Esophagus muscularis mucosa (tissue), 4 donors: ENCODE results near the gene ZNF524. TPM values are rescaled to one million over a fixed set of nuclear protein-coding genes. Genes with fewer than 3 reads are reported as not detected.

Experiments used
- DNase-seq: peaks from one replicate; pipeline ENCODE4 v3.0.0-alpha.2; 2017; ENCODE audit errors: extremely low spot score
- H3K27ac ChIP-seq, 4 donors: fragments of 200-600 bp; sonication (generic); replicated peaks in 1 of 4; 1 replicate in 3 of 4; 2 replicates in 1 of 4; pipeline ENCODE4 v1.5.1; 2016 to 2019; ENCODE audit warnings: mild to moderate bottlenecking in 1 of 4
- H3K27me3 ChIP-seq, 4 donors: fragments of 200-600 bp; sonication (generic); one replicate each; pipeline versions ENCODE4 v1.5.1 to v1.6.0; 2016 to 2019
- H3K36me3 ChIP-seq, 4 donors: fragments of 200-600 bp; sonication (generic); one replicate each; pipeline ENCODE4 v1.5.1; 2016 to 2019
- H3K4me1 ChIP-seq, 4 donors: fragments of 200-600 bp; sonication (generic); one replicate each; pipeline ENCODE4 v1.5.1; 2016 to 2019
- H3K4me3 ChIP-seq, 4 donors: fragments of 200-600 bp; sonication (generic); 1 replicate in 2 of 4; 2 replicates in 2 of 4; pipeline ENCODE4 v1.5.1; 2016 to 2019; ENCODE audit warnings: mild to moderate bottlenecking in 4 of 4, moderate library complexity in 1 of 4
- H3K9me3 ChIP-seq, 4 donors: fragments of 200-600 bp; sonication (generic); 1 replicate in 3 of 4; 2 replicates in 1 of 4; pipeline ENCODE4 v1.5.1; 2016 to 2019
- EP300 ChIP-seq: sonication (generic); formaldehyde crosslinking; IDR thresholded peaks from one replicate; pipeline ENCODE4 v1.6.1; 2017; ENCODE audit warnings: antibody characterized with exemption
- POLR2A ChIP-seq: fragments of 450-650 bp; IDR thresholded peaks from one replicate; pipeline ENCODE4 v1.6.1; 2017; ENCODE audit warnings: antibody characterized with exemption, moderate library complexity, mild to moderate bottlenecking, low read depth
- POLR2AphosphoS5 ChIP-seq, 2 donors: sonication (generic); formaldehyde crosslinking; IDR thresholded peaks; one replicate each; pipeline ENCODE4 v1.6.1; 2017; ENCODE audit warnings: antibody characterized with exemption in 2 of 2
- WGBS: methylation state at CpG from one replicate; pipeline ENCODE4 v1.1.5; 2018; 5-methylcytosine and 5-hydroxymethylcytosine counted together
- intact Hi-C: fragments of 100-400 bp; cut with DNase I; formaldehyde crosslinking; loops from one replicate; pipeline ENCODE4 v1.15.1; 2023
- total RNA-seq, 4 donors: library from RNA; depleted of rRNA; stranded (reverse); fragments of >200 nt; gene quantifications; one replicate each; pipeline versions ENCODE4 v1.1.0 to v1.2.1, GENCODE V29; 2016
- TF ChIP-seq, protein P1 (sequence below), 3 experiments: fragments of 200-600 bp in 2 of 3; fragments of 450-650 bp in 1 of 3; sonication (generic) in 2 of 3; IDR thresholded peaks; one replicate each; pipeline ENCODE4 v1.5.1; 2017 to 2019; ENCODE audit warnings: antibody characterized with exemption in 3 of 3, mild to moderate bottlenecking in 2 of 3, moderate library complexity in 1 of 3

Gene ZNF524
- total RNA-seq, 4 donors from 2014 or later: 20.5 to 36.2 (median 27.9) TPM

DNA sequence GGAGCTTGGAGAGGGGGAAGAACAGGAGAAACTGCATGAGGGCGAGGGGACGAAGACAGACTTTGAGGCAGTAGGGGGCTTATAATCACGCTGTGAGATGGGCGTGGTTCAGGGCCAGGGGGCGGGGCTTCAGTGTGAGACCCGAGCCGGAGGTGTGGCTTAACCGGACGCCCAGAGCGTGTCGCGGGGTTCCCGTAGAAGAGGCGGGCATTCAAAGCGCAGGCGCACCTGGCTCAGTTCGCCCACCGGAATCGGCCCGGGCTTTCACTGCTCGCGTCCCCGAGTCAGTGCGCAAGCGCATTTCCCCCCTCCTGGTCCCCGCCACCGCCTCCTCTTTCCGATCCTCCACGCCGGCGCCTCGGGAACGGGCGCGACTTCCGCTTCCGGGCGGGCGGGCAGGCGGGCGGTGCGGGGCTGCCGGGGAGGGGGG lies 5.1 kb downstream of the ZNF524 start:
- Histone ChIP-seq H3K27me3 (no peaks in the 10 kb centered on the region), H3K4me3 (peak overlapping the region; percentile 69 to 93 (median 89)), H3K27ac (peak overlapping the region; percentile 89 to 99 (median 96)), H3K9me3 (no peaks in the 10 kb centered on the region), H3K4me1 (peaks cover 29 to 77% (median 51%) of the 10 kb centered on the region in 4 donors), H3K36me3 (peaks cover 0 to 28% (median 22%) of the 10 kb centered on the region in 4 donors)
- peak; percentile 99 for DNase-seq
- intact Hi-C loops: no loop called here
- under 1% methylated on average over 16 of the region's 43 CpGs for WGBS
- no peak for TF ChIP-seq POLR2A
- TF ChIP-seq, protein P1, sequence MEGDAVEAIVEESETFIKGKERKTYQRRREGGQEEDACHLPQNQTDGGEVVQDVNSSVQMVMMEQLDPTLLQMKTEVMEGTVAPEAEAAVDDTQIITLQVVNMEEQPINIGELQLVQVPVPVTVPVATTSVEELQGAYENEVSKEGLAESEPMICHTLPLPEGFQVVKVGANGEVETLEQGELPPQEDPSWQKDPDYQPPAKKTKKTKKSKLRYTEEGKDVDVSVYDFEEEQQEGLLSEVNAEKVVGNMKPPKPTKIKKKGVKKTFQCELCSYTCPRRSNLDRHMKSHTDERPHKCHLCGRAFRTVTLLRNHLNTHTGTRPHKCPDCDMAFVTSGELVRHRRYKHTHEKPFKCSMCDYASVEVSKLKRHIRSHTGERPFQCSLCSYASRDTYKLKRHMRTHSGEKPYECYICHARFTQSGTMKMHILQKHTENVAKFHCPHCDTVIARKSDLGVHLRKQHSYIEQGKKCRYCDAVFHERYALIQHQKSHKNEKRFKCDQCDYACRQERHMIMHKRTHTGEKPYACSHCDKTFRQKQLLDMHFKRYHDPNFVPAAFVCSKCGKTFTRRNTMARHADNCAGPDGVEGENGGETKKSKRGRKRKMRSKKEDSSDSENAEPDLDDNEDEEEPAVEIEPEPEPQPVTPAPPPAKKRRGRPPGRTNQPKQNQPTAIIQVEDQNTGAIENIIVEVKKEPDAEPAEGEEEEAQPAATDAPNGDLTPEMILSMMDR (IDR thresholded peaks at IDR 0.05): no peak
- peak; percentile 57 to 82 for TF ChIP-seq POLR2AphosphoS5 (IDR thresholded peaks at IDR 0.05)
- no peak for TF ChIP-seq EP300

DNA sequence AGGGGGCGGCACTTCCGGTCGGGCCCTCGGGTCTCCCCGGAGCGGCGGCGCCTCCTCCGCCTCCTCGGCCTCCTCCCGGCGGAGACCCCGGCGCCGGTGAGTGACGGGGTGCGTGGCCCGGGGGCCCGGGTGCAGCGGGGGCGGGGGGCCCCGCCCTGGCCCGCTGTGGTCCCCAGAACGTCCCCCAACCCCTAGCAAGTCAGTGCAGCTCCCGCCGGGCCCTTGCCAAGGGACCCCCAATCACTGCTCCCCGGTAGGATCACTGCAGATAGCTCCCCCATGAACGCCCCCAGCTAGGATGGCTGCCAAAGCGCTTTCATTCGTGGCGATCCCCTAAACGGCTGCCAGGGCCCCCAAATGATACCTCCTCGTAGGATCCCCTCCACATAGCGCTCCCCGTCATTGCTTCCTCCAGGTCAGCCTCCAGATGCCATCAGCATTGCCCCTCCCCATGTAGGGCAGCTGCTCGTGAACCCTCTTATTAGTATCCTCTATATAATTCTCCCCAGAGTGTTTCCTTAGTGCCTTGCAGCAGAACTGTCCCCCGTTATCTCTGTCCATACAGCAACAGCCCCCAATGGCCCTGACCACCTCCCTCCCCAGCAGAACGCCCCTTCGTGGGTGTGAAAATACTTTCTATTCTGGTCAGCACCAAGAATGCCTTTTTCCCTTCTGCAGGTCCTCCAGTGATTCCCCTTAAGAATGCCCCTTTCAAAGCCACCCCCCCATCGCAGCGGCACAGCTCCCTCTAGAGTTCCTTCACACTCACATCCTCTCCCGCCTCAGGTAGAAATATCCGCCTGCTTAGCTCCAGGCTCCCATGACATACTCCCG lies 5.8 kb downstream of the ZNF524 start, which contains the start of gene ZNF865:
ZNF865 (plus strand) TSS at position 11 of the 834 bp plus-strand sequence. CDS start 7,972 bp downstream, outside the sequence.
- WGBS: under 1% methylated on average over 18 of the region's 44 CpGs
- H3K4me3 ChIP-seq: peak within 1 kb of the TSS; percentile 69 to 93 (median 89)
- H3K27ac ChIP-seq: peak within 1 kb of the TSS; percentile 89 to 99 (median 96)
- TF ChIP-seq EP300 (no peak), POLR2A (peak; percentile 13), POLR2AphosphoS5 (IDR thresholded peaks at IDR 0.05) (peak in 1 of 2 donors; percentile 21)
- TF ChIP-seq, protein P1 (IDR thresholded peaks at IDR 0.05): peak; percentile 62 to 76 (median 72)
- no peaks in the 10 kb centered on the region for H3K27me3 ChIP-seq
- DNase-seq: peak; percentile 95
- H3K4me1 ChIP-seq: peaks cover 33 to 74% (median 52%) of the 10 kb centered on the region in 4 donors
- H3K36me3 ChIP-seq: peaks cover 0 to 33% (median 23%) of the 10 kb centered on the region in 4 donors
- intact Hi-C loops: loop anchor here (2.0 kb wide), 1 partner anchor 89 kb away; no protein-coding TSS in a partner anchor
- no peaks in the 10 kb centered on the region for H3K9me3 ChIP-seq

DNA sequence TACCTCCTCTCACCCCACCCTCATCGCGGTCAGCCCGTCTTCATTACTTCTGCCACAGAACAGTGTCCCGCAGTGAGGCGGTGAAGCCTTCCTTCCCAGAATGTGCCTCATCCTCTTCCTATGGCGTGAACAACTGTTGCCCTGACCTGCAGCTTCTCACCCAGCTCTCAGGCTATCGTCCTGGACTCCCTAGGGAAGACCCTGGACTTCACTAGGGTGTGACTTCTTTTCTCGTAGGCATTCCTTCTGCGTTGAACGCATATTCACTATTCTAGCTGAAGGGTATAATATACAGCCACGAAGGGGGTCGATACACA lies 6.3 kb downstream of the ZNF524 start:
- peak overlapping the region; percentile 69 to 93 (median 89) for H3K4me3 ChIP-seq
- WGBS: 21% methylated on average over 12 of the region's 12 CpGs
- peak overlapping the region; percentile 89 to 99 (median 96) for H3K27ac ChIP-seq
- peaks cover 36 to 74% (median 52%) of the 10 kb centered on the region in 4 donors for H3K4me1 ChIP-seq
- intact Hi-C loops: loop anchor here (2.0 kb wide), 1 partner anchor 90 kb away; no protein-coding TSS in a partner anchor
- no peaks in the 10 kb centered on the region for H3K9me3 ChIP-seq
- H3K36me3 ChIP-seq: peaks cover 0 to 33% (median 23%) of the 10 kb centered on the region in 4 donors
- H3K27me3 ChIP-seq: no peaks in the 10 kb centered on the region
- DNase-seq: no peak
- no peak for TF ChIP-seq POLR2AphosphoS5 (IDR thresholded peaks at IDR 0.05)
- TF ChIP-seq, protein P1 (IDR thresholded peaks at IDR 0.05): no peak

DNA sequence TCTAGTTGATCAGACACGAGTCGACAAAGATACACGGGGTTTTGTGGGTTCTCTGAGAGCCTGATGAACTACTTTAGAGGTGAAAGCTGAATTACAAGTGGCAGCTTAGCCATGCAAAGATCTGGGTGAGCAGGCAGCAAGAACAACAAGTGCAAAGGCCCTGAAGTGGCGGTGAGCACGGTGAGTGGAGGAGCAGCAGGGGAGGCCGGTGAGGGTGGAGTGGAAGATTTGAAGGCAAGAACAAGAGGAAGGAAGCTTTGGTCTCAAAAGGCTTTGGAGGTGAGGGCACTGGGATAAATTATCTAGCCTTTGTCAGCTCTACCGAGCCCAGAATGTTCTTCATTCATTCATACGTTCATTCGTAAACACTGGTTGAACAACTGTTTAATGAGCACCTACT lies 6.7 kb downstream of the ZNF524 start:
- 71% methylated on average over 9 of the region's 9 CpGs for WGBS
- Histone ChIP-seq H3K4me1 (peaks cover 40 to 74% (median 54%) of the 10 kb centered on the region in 4 donors), H3K9me3 (no peaks in the 10 kb centered on the region), H3K4me3 (peak overlapping the region in 3 of 4 donors; percentile 69 to 93 (median 91)), H3K27ac (peak overlapping the region in 3 of 4 donors; percentile 89 to 99 (median 97)), H3K27me3 (no peaks in the 10 kb centered on the region), H3K36me3 (peaks cover 0 to 33% (median 23%) of the 10 kb centered on the region in 4 donors)
- DNase-seq: no peak
- TF ChIP-seq POLR2A: no peak
- TF ChIP-seq EP300: no peak
- no peak for TF ChIP-seq POLR2AphosphoS5 (IDR thresholded peaks at IDR 0.05)
- TF ChIP-seq, protein P1 (IDR thresholded peaks at IDR 0.05): no peak
- intact Hi-C loops: loop anchor here (2.0 kb wide), 1 partner anchor 90 kb away; no protein-coding TSS in a partner anchor
